Esophagus muscularis mucosa (tissue), 3 donors: ENCODE measurements around the gene AFF4.

Experiments
- POLR2A ChIP-seq: fragments of 450-650 bp; IDR thresholded peaks from one replicate; pipeline ENCODE4 v1.6.1; 2017; ENCODE audit warnings: antibody characterized with exemption, moderate library complexity, mild to moderate bottlenecking, low read depth
- TF ChIP-seq, protein P1 (sequence below), 3 experiments: fragments of 200-600 bp in 2 of 3; fragments of 450-650 bp in 1 of 3; sonication (generic) in 2 of 3; IDR thresholded peaks; one replicate each; pipeline ENCODE4 v1.5.1; 2017 to 2019; ENCODE audit warnings: antibody characterized with exemption in 3 of 3, mild to moderate bottlenecking in 2 of 3, moderate library complexity in 1 of 3

DNA sequence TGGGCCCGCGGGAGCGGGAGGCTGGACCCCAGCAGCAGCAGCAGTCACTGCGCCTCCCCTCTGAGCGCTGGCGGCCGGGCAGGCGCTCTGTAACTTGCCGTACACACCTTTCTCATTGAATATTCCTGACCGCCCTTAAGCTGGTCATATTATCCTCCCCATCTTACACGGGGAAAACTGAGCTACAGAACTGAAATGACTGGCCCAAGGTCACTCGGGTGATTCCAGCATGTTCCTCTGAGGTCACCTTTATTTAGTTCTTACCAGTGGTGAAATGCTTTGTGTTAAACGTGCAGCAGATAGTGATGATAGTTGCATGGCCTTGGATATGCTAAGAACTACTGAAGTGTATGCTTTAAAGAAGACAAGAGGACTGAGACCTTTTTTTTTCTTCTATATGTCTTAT, 96.4 kb downstream of the AFF4 start:
- TF ChIP-seq POLR2A = no peak
- TF ChIP-seq, protein P1, sequence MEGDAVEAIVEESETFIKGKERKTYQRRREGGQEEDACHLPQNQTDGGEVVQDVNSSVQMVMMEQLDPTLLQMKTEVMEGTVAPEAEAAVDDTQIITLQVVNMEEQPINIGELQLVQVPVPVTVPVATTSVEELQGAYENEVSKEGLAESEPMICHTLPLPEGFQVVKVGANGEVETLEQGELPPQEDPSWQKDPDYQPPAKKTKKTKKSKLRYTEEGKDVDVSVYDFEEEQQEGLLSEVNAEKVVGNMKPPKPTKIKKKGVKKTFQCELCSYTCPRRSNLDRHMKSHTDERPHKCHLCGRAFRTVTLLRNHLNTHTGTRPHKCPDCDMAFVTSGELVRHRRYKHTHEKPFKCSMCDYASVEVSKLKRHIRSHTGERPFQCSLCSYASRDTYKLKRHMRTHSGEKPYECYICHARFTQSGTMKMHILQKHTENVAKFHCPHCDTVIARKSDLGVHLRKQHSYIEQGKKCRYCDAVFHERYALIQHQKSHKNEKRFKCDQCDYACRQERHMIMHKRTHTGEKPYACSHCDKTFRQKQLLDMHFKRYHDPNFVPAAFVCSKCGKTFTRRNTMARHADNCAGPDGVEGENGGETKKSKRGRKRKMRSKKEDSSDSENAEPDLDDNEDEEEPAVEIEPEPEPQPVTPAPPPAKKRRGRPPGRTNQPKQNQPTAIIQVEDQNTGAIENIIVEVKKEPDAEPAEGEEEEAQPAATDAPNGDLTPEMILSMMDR (IDR thresholded peaks at IDR 0.05) = no peak
